ENCODE data around the gene PTRH2.

PTRH2 gene

DNA sequence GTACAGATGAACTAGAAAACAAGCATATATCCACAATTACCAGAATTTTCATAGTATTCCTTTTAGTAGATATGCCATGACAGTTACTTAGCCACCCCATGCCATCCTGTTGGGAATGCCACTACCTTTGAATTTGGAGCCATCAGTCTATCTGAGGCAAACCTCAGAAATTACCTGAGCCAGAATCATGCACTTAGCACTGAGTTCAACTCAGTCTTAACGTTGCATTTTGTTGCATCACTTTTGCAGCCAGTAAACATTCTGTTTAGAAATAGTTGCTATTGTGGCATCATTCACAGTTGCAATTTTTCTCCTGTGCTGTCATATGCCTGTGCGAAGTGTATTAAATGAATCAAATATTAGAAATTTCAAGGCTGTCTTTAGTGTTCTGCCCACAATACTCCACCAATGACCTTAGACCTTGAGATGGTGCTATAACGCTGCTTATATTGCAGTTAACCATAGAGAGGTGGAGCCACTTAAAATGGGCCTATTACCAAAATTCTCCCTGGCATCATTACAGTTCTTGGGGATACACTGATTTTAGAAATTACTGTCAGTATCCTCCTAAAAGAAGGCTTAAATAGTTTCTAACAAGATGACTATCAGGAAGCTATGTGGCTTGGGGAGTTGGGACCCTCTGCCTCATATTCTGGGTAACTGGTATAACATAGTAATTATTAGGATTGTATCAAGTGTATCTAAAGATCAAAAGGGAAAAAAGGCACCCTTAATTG, 11.1 kb downstream of the PTRH2 start:
- Histone ChIP-seq H2AFZ (ENCODE audit: low read depth) (no peak overlapping the region), H3K36me3 (ENCODE audit: insufficient read depth) (peaks cover 16% of the 10 kb centered on the region; the same call in 1 of the 2 replicates), H3K4me3 (IDR thresholded peaks at IDR 0.05; ENCODE audit: insufficient read depth, low read depth, low read length) (no peak overlapping the region), H3K9ac (no peak overlapping the region), H3K79me2 (ENCODE audit: insufficient read depth, low read depth) (peaks cover 70% of the 10 kb centered on the region), H3K27ac (no peak overlapping the region), H3K4me2 (0 out of 2 replicates have a peak overlapping the region, but pooled peaks have one; percentile 14), H3K27me3 (ENCODE audit: insufficient read depth, low read depth) (no peaks in the 10 kb centered on the region), H3K4me1 (ENCODE audit: low read depth, poor library complexity, severe bottlenecking) (peaks cover 49% of the 10 kb centered on the region), H4K20me1 (ENCODE audit: insufficient read depth) (peaks cover 17% of the 10 kb centered on the region; the same call in 1 of the 2 replicates)
- TF ChIP-seq, protein P1, sequence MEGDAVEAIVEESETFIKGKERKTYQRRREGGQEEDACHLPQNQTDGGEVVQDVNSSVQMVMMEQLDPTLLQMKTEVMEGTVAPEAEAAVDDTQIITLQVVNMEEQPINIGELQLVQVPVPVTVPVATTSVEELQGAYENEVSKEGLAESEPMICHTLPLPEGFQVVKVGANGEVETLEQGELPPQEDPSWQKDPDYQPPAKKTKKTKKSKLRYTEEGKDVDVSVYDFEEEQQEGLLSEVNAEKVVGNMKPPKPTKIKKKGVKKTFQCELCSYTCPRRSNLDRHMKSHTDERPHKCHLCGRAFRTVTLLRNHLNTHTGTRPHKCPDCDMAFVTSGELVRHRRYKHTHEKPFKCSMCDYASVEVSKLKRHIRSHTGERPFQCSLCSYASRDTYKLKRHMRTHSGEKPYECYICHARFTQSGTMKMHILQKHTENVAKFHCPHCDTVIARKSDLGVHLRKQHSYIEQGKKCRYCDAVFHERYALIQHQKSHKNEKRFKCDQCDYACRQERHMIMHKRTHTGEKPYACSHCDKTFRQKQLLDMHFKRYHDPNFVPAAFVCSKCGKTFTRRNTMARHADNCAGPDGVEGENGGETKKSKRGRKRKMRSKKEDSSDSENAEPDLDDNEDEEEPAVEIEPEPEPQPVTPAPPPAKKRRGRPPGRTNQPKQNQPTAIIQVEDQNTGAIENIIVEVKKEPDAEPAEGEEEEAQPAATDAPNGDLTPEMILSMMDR (conservative IDR thresholded peaks at IDR 0.05; ENCODE audit: low read depth, low read length) = no peak

DNA sequence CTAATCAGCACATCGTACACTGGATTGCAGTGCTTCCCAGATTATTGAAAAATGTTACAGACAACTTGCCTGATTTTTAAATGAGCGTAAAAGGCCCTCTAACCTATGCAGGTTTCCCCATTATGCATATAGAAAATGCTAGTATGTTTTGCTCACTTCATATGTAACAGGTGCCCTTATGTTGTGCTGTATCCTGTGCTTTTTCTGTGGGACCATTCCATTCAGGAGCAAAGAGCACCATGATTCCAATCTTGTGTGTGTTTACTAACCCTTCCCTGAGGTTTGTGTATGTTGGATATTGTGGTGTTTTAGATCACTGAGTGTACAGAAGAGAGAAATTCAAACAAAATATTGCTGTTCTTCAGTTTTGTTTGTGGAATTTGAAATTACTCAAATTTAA, 12.9 kb downstream of the PTRH2 start:
- H3K36me3 ChIP-seq (ENCODE audit: insufficient read depth) = peaks cover 20% of the 10 kb centered on the region; the same call in 1 of the 2 replicates
- TF ChIP-seq, protein P1 (conservative IDR thresholded peaks at IDR 0.05; ENCODE audit: low read depth, low read length) = no peak

DNA sequence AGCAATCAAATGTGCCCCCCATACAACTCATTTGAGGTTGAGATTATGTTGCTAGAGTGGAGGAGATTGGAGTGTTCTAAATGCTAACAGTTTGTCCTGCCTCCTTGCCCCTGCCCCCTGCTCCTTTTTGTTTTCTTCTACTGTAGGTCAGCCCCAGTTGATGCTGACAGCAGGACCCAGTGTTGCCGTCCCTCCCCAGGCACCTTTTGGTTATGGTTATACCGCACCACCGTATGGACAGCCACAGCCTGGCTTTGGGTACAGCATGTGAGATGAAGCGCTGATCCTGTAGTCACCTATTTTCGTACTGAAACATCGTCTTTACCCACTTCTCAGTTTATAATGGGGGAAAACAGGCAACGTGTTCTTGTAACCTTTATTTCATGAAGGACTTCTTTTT, 13.6 kb downstream of the PTRH2 start:
- Histone ChIP-seq H3K4me1 (ENCODE audit: low read depth, poor library complexity, severe bottlenecking) (peaks cover 44% of the 10 kb centered on the region), H3K27me3 (ENCODE audit: insufficient read depth, low read depth) (no peaks in the 10 kb centered on the region), H3K27ac (no peak overlapping the region), H3K4me3 (IDR thresholded peaks at IDR 0.05; ENCODE audit: insufficient read depth, low read depth, low read length) (no peak overlapping the region), H4K20me1 (ENCODE audit: insufficient read depth) (peaks cover 10% of the 10 kb centered on the region; the same call in 1 of the 2 replicates), H3K79me2 (ENCODE audit: insufficient read depth, low read depth) (peaks cover 52% of the 10 kb centered on the region), H3K9ac (no peak overlapping the region), H2AFZ (ENCODE audit: low read depth) (no peak overlapping the region), H3K4me2 (no peak overlapping the region), H3K36me3 (ENCODE audit: insufficient read depth) (peaks cover 15% of the 10 kb centered on the region; the same call in 1 of the 2 replicates)
- TF ChIP-seq, protein P1 (conservative IDR thresholded peaks at IDR 0.05; ENCODE audit: low read depth, low read length) = no peak

More for the DNA sequence above, 12.9 kb downstream of the PTRH2 start:
- Histone ChIP-seq H4K20me1 (ENCODE audit: insufficient read depth) (peaks cover 13% of the 10 kb centered on the region; the same call in 1 of the 2 replicates), H3K9ac (no peak overlapping the region), H3K4me1 (ENCODE audit: low read depth, poor library complexity, severe bottlenecking) (peaks cover 49% of the 10 kb centered on the region), H3K4me2 (no peak overlapping the region), H3K27me3 (ENCODE audit: insufficient read depth, low read depth) (no peaks in the 10 kb centered on the region), H3K27ac (no peak overlapping the region), H2AFZ (ENCODE audit: low read depth) (no peak overlapping the region), H3K4me3 (IDR thresholded peaks at IDR 0.05; ENCODE audit: insufficient read depth, low read depth, low read length) (no peak overlapping the region), H3K79me2 (ENCODE audit: insufficient read depth, low read depth) (peaks cover 52% of the 10 kb centered on the region)

DNA sequence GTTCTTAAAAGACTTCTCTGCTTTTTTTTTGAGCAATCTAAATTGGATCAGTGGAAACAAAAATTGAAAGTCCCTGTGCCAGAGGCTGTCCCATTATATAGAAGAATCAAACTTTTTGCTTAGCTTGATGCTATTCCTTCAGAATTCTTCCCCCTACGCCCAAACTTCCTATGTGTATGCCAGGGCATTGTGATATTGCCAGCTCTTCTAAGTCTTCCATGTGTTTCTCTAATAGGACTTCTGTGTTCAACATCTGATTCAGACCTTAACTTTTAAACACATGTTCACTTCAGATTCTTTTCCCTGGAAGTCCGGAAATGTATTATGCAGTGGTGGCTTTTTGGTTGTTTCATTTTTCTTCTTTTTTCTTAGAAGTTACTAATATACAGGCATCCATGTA, 18.7 kb downstream of the PTRH2 start:
- no peak overlapping the region for H3K4me3 ChIP-seq (IDR thresholded peaks at IDR 0.05; ENCODE audit: insufficient read depth, low read depth, low read length)
- H3K4me2 ChIP-seq = no peak overlapping the region
- H3K4me1 ChIP-seq (ENCODE audit: low read depth, poor library complexity, severe bottlenecking) = peaks cover 31% of the 10 kb centered on the region
- no peak overlapping the region for H3K27ac ChIP-seq
- TF ChIP-seq, protein P1 (conservative IDR thresholded peaks at IDR 0.05; ENCODE audit: low read depth, low read length) = no peak
- H3K79me2 ChIP-seq (ENCODE audit: insufficient read depth, low read depth) = peaks cover 17% of the 10 kb centered on the region; the same call in 1 of the 2 replicates
- no peaks in the 10 kb centered on the region for H4K20me1 ChIP-seq (ENCODE audit: insufficient read depth)
- peaks cover 22% of the 10 kb centered on the region; the same call in 1 of the 2 replicates for H3K36me3 ChIP-seq (ENCODE audit: insufficient read depth)
- H2AFZ ChIP-seq (ENCODE audit: low read depth) = no peak overlapping the region
- H3K9ac ChIP-seq = no peak overlapping the region
- no peaks in the 10 kb centered on the region for H3K27me3 ChIP-seq (ENCODE audit: insufficient read depth, low read depth)

Data from KMS-11 (cell line).